Measurements from ENCODE around the gene TICRR.

Gene TICRR

GRCh38 chr15:89628806-89629715 lies 53.8 kb downstream of the TICRR start:
- DNase-seq: no peak

GRCh38 chr15:89629829-89630228 lies 54.6 kb downstream of the TICRR start:
- no peak for DNase-seq

GRCh38 chr15:89630260-89630659 lies 55.0 kb downstream of the TICRR start:
- DNase-seq: no peak

GRCh38 chr15:89630974-89631901 lies 56.0 kb downstream of the TICRR start:
- DNase-seq: no peak

- DNase-seq: no peak
Observed at GRCh38 chr15:89631902-89632264, 56.6 kb downstream of the TICRR start.

- no peak for DNase-seq
Observed at GRCh38 chr15:89632563-89633430, 57.5 kb downstream of the TICRR start.

GRCh38 chr15:89633585-89633984 lies 58.3 kb downstream of the TICRR start:
- DNase-seq: no peak

- DNase-seq: no peak
Observed at GRCh38 chr15:89640245-89640644, 65.0 kb downstream of the TICRR start.

GRCh38 chr15:89641053-89641452 lies 65.8 kb downstream of the TICRR start:
- no peak for DNase-seq

GRCh38 chr15:89642106-89642505 lies 66.8 kb downstream of the TICRR start:
- no peak for DNase-seq

- no peak for DNase-seq
Observed at GRCh38 chr15:89645680-89646079, 70.4 kb downstream of the TICRR start.

- no peak for DNase-seq
Observed at GRCh38 chr15:89646416-89647141, 71.3 kb downstream of the TICRR start.

GRCh38 chr15:89647191-89647851 lies 72.1 kb downstream of the TICRR start:
- peak; percentile 58 for DNase-seq

- DNase-seq: no peak
Observed at GRCh38 chr15:89648106-89649012, 73.1 kb downstream of the TICRR start.

- no peak for DNase-seq
Observed at GRCh38 chr15:89649013-89649625, 73.8 kb downstream of the TICRR start.

- no peak for DNase-seq
Observed at GRCh38 chr15:89649716-89650115, 74.4 kb downstream of the TICRR start.

GRCh38 chr15:89652131-89652530 lies 76.9 kb downstream of the TICRR start:
- no peak for DNase-seq

- DNase-seq: no peak
Observed at GRCh38 chr15:89652666-89653065, 77.4 kb downstream of the TICRR start.

GRCh38 chr15:89653578-89653977 lies 78.3 kb downstream of the TICRR start:
- DNase-seq: no peak

Data from fibroblast of skin of scalp (primary cell).